ENCODE measurements around the gene DAGLA. TPM values are rescaled to one million over a fixed set of nuclear protein-coding genes. Genes with fewer than 3 reads are reported as not detected.

The DAGLA gene
- total and polyA plus RNA-seq, 8 donors = 3.7 to 6.9 (median 5.2) TPM

GRCh38 chr11:61738776-61739175 is 58.6 kb downstream of the DAGLA start:
- Histone ChIP-seq H3K27me3 (no peaks in the 10 kb centered on the region), H3K9me3 (no peaks in the 10 kb centered on the region), H3K36me3 (peaks cover 0 to 32% (median 4%) of the 10 kb centered on the region in 3 donors), H3K27ac (no peak overlapping the region), H3K4me1 (no peaks in the 10 kb centered on the region), H3K4me3 (no peak overlapping the region)
- DNase-seq (peak in 2 of 6 donors; percentile 47 to 57), ATAC-seq (peak in 2 of 4 donors; percentile 4 to 19), FAIRE-seq (no peak)
- 71 to 97% methylated on average over 7 of the region's 7 CpGs for WGBS, 2 donors
- intact Hi-C loops (cut with DNase I) = loop anchor here in 1 of 3 donors (10.0 kb wide), 1 partner anchor 54 kb away; the partner anchor contains the start of gene DAGLA
- no peak for TF ChIP-seq CTCF (IDR thresholded peaks at IDR 0.05)

- Histone ChIP-seq H3K4me3 (no peak overlapping the region), H3K36me3 (peaks cover 0 to 39% (median 4%) of the 10 kb centered on the region in 3 donors), H3K4me1 (no peaks in the 10 kb centered on the region), H3K27me3 (no peaks in the 10 kb centered on the region), H3K27ac (no peak overlapping the region), H3K9me3 (no peaks in the 10 kb centered on the region)
- 91 to 96% methylated on average over 15 of the region's 15 CpGs for WGBS, 2 donors
- TF ChIP-seq CTCF (IDR thresholded peaks at IDR 0.05) = no peak
- ATAC-seq = no peak
- intact Hi-C loops (cut with DNase I) = loop anchor here in 1 of 3 donors (10.0 kb wide), 1 partner anchor 55 kb away; the partner anchor contains the start of gene DAGLA
- peak in 2 of 6 donors; percentile 33 to 66 for DNase-seq
- no peak for FAIRE-seq
Measured at GRCh38 chr11:61739413-61739812, 59.2 kb downstream of the DAGLA start.

- no peak for FAIRE-seq
- DNase-seq = peak in 2 of 6 donors; percentile 51 to 70
- ATAC-seq = peak in 3 of 4 donors; percentile 12 to 57 (median 55)
Measured at GRCh38 chr11:61739966-61740365, 59.8 kb downstream of the DAGLA start.

GRCh38 chr11:61742391-61742790 is 62.2 kb downstream of the DAGLA start:
- Histone ChIP-seq H3K27me3 (no peaks in the 10 kb centered on the region), H3K36me3 (peaks cover 0 to 22% (median 0%) of the 10 kb centered on the region in 3 donors), H3K4me1 (no peaks in the 10 kb centered on the region), H3K9me3 (no peaks in the 10 kb centered on the region), H3K27ac (no peak overlapping the region), H3K4me3 (no peak overlapping the region)
- no peak for TF ChIP-seq CTCF (IDR thresholded peaks at IDR 0.05)
- FAIRE-seq (no peak), DNase-seq (peak in 1 of 6 donors; percentile 18), ATAC-seq (peak in 1 of 4 donors; percentile 15)
- intact Hi-C loops (cut with DNase I) = no loop called here
- 79 to 86% methylated on average over 7 of the region's 7 CpGs for WGBS, 2 donors

More at GRCh38 chr11:61739966-61740365, 59.8 kb downstream of the DAGLA start:
- H3K9me3 ChIP-seq = no peaks in the 10 kb centered on the region
- H3K4me1 ChIP-seq = no peaks in the 10 kb centered on the region
- peaks cover 0 to 40% (median 4%) of the 10 kb centered on the region in 3 donors for H3K36me3 ChIP-seq
- H3K27me3 ChIP-seq = no peaks in the 10 kb centered on the region
- no peak overlapping the region for H3K27ac ChIP-seq
- 54 to 58% methylated on average over 7 of the region's 7 CpGs for WGBS, 2 donors
- no peak overlapping the region for H3K4me3 ChIP-seq
- intact Hi-C loops (cut with DNase I) = loop anchor here in 1 of 3 donors (10.0 kb wide), 1 partner anchor 55 kb away; the partner anchor contains the start of gene DAGLA
- TF ChIP-seq CTCF (IDR thresholded peaks at IDR 0.05) = no peak

GRCh38 chr11:61743486-61744095 is 63.4 kb downstream of the DAGLA start:
- Histone ChIP-seq H3K36me3 (peaks cover 0 to 22% (median 0%) of the 10 kb centered on the region in 3 donors), H3K27ac (no peak overlapping the region), H3K27me3 (no peaks in the 10 kb centered on the region), H3K4me1 (peaks cover 0 to 5% (median 0%) of the 10 kb centered on the region in 3 donors), H3K4me3 (no peak overlapping the region), H3K9me3 (no peaks in the 10 kb centered on the region)
- 91 to 93% methylated on average over 42 of the region's 42 CpGs for WGBS, 2 donors
- FAIRE-seq (no peak), ATAC-seq (no peak), DNase-seq (peak in 1 of 6 donors; percentile 29)
- intact Hi-C loops (cut with DNase I) = no loop called here
- no peak for TF ChIP-seq CTCF (IDR thresholded peaks at IDR 0.05)

Data from pancreas (tissue), 10 donors.